Testis (tissue), 3 donors: ENCODE results near the gene USP19. TPM values are rescaled to one million over a fixed set of nuclear protein-coding genes. Genes with fewer than 3 reads are reported as not detected.

Source experiments
- DNase-seq: peaks from one replicate; pipeline ENCODE4 v3.0.0-alpha.2; 2019
- H3K27ac ChIP-seq, 2 donors: fragments of 200-600 bp; sonication (generic); one replicate each; pipeline ENCODE4 v1.5.1; 2019
- H3K27me3 ChIP-seq: fragments of 200-600 bp; sonication (generic); one replicate; pipeline ENCODE4 v1.5.1; 2019
- H3K36me3 ChIP-seq: fragments of 200-600 bp; sonication (generic); one replicate; pipeline ENCODE4 v1.5.1; 2017; ENCODE audit warnings: low read depth; ENCODE audit errors: missing control alignments
- H3K4me1 ChIP-seq: fragments of 200-600 bp; sonication (generic); one replicate; pipeline ENCODE4 v1.5.1; 2019
- H3K4me3 ChIP-seq, 2 donors: fragments of 200-600 bp; sonication (generic); one replicate each; pipeline ENCODE4 v1.5.1; 2017 to 2019
- H3K9me3 ChIP-seq: fragments of 200-600 bp; sonication (generic); one replicate; pipeline ENCODE4 v1.5.1; 2017
- CTCF ChIP-seq, 3 experiments: fragments of 450-650 bp in 2 of 3; fragments of 200-600 bp in 1 of 3; sonication (generic) in 1 of 3; IDR thresholded peaks; one replicate each; pipeline ENCODE4 v1.5.1; 2016 to 2019; ENCODE audit warnings: antibody characterized with exemption in 3 of 3, mild to moderate bottlenecking in 2 of 3, moderate library complexity in 1 of 3
- POLR2A ChIP-seq: fragments of 450-650 bp; IDR thresholded peaks from one replicate; pipeline ENCODE4 v1.6.1; 2017; ENCODE audit warnings: antibody characterized with exemption, mild to moderate bottlenecking, moderate library complexity
- WGBS, 2 donors: methylation state at CpG; one replicate each; pipeline ENCODE4 v1.1.5; 2018; 5-methylcytosine and 5-hydroxymethylcytosine counted together
- intact Hi-C: fragments of 100-400 bp; cut with DNase I; formaldehyde crosslinking; loops from one replicate; pipeline ENCODE4 v1.15.1; 2023; ENCODE audit warnings: low total_unique reads
- polyA plus RNA-seq: library from polyadenylated mRNA; stranded (reverse); fragments of 350-450 nt; fragmentation: Illumina TruSeq; extraction: RNeasy Lipid Tissue Mini Kit (QIAGEN cat#74804); gene quantifications from one replicate; pipeline ENCODE4 v1.2.3, GENCODE V29; 2014; ENCODE audit warnings: low read depth, low replicate concordance; ENCODE audit not compliant: insufficient read depth
- total RNA-seq, 2 donors: library from RNA; depleted of rRNA; stranded (reverse); fragments of >200 nt; gene quantifications; one replicate each; pipeline ENCODE4 v1.2.3, GENCODE V29; 2016

Gene USP19
- total and polyA plus RNA-seq, 3 donors from 2014 or later: 77.2 to 102 (median 82.7) TPM

GRCh38 chr3:49110780-49111179, 9.8 kb downstream of the USP19 start:
- Histone ChIP-seq H3K27me3 (no peaks in the 10 kb centered on the region), H3K4me3 (no peak overlapping the region), H3K4me1 (no peaks in the 10 kb centered on the region), H3K36me3 (no peaks in the 10 kb centered on the region), H3K27ac (no peak overlapping the region), H3K9me3 (no peaks in the 10 kb centered on the region)
- TF ChIP-seq CTCF (IDR thresholded peaks at IDR 0.05) (no peak), POLR2A (no peak)
- 82 to 85% methylated on average over 10 to 13 of the region's 13 CpGs for WGBS, 2 donors
- intact Hi-C loops: no loop called here
- no peak for DNase-seq

- no peaks in the 10 kb centered on the region for H3K27me3 ChIP-seq
- no peak overlapping the region for H3K4me3 ChIP-seq
- TF ChIP-seq CTCF (IDR thresholded peaks at IDR 0.05) (no peak), POLR2A (no peak)
- H3K36me3 ChIP-seq: no peaks in the 10 kb centered on the region
- no peaks in the 10 kb centered on the region for H3K9me3 ChIP-seq
- no peak for DNase-seq
- H3K4me1 ChIP-seq: peaks cover 13% of the 10 kb centered on the region
- intact Hi-C loops: no loop called here
- H3K27ac ChIP-seq: no peak overlapping the region
- WGBS, 2 donors: 73 to 77% methylated on average over 6 to 14 of the region's 14 CpGs
Observed at GRCh38 chr3:49108346-49108745, 12.3 kb downstream of the USP19 start.

GRCh38 chr3:49104427-49105291, 16.0 kb downstream of the USP19 start, which contains the start of gene QARS1:
Gene QARS1 (minus strand): TSS chr3:49104757. CDS start chr3:49104733, 24 bp downstream.
- WGBS, 2 donors: 1% methylated on average over 27 to 50 of the region's 50 CpGs
- H3K9me3 ChIP-seq: no peaks in the 10 kb centered on the region
- peak within 1 kb of the TSS; percentile 96 to 97 for H3K4me3 ChIP-seq
- peak; percentile 96 for DNase-seq
- no peaks in the 10 kb centered on the region for H3K36me3 ChIP-seq
- H3K27me3 ChIP-seq: no peaks in the 10 kb centered on the region
- peak within 1 kb of the TSS; percentile 64 to 77 for H3K27ac ChIP-seq
- intact Hi-C loops: no loop called here
- no peak for TF ChIP-seq POLR2A
- TF ChIP-seq CTCF (IDR thresholded peaks at IDR 0.05): no peak
- peaks cover 13% of the 10 kb centered on the region for H3K4me1 ChIP-seq

GRCh38 chr3:49104052-49104426, 16.6 kb downstream of the USP19 start:
- Histone ChIP-seq H3K27me3 (no peaks in the 10 kb centered on the region), H3K4me3 (peak overlapping the region; percentile 96 to 97), H3K36me3 (no peaks in the 10 kb centered on the region), H3K4me1 (peaks cover 13% of the 10 kb centered on the region), H3K9me3 (no peaks in the 10 kb centered on the region), H3K27ac (peak overlapping the region; percentile 64 to 77)
- WGBS, 2 donors: 0 to 7% methylated on average over 7 to 8 of the region's 8 CpGs
- intact Hi-C loops: no loop called here
- TF ChIP-seq CTCF (IDR thresholded peaks at IDR 0.05): no peak
- TF ChIP-seq POLR2A: no peak
- DNase-seq: no peak
